ENCODE results near the gene KANK3. TPM values are rescaled to one million over a fixed set of nuclear protein-coding genes. Genes with fewer than 3 reads are reported as not detected.

The KANK3 gene
- 29.7 TPM for total RNA-seq

GRCh38 chr19:8342684-8343482, at the start of gene KANK3:
Gene KANK3, minus strand, starts transcription at chr19:8343262. Its CDS starts 5,434 bp downstream, at chr19:8337828.

GRCh38 chr19:8389891-8390616, 47.0 kb upstream of the KANK3 start, which contains the start of gene RAB11B:
Gene RAB11B, plus strand, starts transcription at chr19:8390360. Its CDS starts 57 bp downstream, at chr19:8390417.

DNA sequence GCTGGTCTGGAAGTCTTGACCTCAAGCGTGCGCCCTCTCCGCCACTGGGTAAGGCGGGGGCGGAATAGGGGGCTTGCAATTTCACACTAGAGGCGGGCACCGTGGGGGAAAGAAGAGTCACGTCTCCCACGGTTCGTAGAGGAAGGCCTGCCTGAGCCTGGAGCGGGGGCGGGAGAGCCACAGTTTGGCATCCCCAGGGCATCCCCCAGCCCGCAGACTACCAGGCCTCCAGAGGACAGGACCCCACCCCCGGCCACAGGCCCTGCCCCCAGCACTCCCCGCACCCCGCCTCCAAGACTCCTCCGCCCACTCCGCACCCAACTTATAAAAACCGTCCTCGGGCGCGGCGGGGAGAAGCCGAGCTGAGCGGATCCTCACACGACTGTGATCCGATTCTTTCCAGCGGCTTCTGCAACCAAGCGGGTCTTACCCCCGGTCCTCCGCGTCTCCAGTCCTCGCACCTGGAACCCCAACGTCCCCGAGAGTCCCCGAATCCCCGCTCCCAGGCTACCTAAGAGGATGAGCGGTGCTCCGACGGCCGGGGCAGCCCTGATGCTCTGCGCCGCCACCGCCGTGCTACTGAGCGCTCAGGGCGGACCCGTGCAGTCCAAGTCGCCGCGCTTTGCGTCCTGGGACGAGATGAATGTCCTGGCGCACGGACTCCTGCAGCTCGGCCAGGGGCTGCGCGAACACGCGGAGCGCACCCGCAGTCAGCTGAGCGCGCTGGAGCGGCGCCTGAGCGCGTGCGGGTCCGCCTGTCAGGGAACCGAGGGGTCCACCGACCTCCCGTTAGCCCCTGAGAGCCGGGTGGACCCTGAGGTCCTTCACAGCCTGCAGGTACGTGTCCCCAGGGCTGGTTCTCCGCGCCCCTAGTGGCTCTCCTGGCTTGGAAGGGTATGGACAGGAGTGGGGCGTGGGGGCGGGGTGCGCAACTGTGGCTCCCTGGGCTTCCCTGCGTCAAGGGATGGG, 21.0 kb upstream of the KANK3 start, which contains the start of gene ANGPTL4:
Gene ANGPTL4, plus strand, starts transcription at position 353 of the 969 bp plus-strand sequence. Its CDS starts 167 bp downstream, at position 520.

DNA sequence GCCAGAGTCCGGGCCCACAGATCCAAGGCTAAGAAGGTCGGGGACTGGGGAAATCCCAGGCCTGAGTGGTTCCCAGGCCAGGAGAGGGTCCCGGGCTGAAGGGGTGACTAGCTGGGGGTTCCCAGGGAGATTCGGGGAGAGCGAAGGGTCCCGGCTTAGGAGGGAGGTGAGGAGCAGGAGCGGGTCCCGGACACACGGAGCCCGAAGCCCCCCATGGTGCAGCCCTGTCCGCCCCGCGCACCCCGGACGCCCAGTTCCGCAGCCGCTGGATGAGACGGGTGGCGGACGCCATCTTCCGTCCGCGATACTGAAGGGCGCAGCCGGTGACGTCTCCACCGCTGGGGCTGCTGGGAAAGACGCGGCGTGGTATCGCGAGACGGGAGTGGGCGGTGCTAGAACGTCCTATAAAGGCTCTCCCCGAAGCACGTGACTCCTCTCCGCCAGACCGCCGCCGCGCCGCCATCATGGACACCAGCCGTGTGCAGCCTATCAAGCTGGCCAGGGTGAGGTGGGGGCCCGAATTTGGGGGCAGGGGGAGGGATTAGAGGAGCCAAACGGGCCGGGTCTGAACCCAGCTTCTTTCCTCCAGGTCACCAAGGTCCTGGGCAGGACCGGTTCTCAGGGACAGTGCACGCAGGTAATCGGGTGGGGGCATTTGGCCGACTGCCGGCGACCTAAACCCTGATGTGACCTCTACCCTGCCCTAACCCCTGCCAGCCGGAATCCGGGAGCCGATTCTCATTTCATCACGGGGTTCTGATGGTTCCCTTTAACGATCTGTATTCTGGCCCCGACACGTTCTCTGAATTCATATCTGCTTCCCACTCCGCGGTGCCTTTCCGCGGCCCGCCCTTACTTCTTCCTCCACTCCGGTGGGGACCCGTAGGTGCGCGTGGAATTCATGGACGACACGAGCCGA, 21.7 kb downstream of the KANK3 start, which contains the start of the genes NDUFA7 and RPS28:
Gene NDUFA7, minus strand, starts transcription at position 309 of the 919 bp plus-strand sequence. Its CDS starts 17 bp downstream, at position 292.
Gene RPS28, plus strand, starts transcription at position 430 of the 919 bp plus-strand sequence. Its CDS starts 35 bp downstream, at position 465.

DNA sequence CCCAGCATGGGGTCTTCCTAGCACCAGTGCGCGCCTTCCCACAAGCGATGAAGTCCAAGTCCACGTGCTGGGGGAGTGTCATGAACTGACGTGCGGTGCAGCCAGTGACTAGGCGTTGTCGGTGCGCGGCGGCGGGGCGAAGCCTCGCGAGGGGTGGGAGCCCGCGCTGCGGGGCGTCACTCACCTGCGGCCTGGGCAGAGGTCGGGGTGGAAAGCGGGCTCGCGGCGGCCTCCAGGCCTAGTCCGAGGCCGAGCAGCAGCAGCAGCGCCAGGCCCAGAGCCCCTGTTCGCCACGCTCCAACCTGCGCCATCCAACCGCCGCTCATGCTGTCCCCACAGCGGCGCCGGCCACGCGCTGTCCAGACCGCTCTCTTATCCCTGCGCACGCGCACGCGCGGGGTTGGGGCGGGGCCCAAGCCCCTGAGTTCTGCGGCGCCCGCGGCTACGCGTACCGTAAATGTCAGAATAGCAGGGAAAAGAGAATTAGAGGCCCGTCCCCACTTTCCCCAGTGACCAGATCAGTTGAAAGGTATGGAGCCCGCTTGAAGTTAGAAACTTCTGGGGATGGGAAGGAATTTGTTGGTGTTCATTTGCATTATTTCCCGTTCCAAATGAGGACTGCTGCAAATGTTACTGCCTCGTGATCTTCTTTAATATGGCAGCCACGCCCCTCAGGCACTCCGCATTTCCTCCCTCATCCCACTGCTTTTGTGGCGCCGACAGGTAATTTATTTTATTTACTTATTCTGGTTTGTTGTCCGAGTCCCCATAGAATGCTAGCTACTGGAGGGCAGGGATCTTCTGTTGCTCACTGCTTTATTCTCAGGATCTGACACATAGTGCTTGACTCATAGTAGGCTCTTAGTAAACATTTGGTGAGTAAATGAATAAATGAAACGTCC, 34.8 kb downstream of the KANK3 start, which contains the start of gene CD320:
Gene CD320, minus strand, starts transcription at position 394 of the 902 bp plus-strand sequence. Its CDS starts 68 bp downstream, at position 326.

Small RNA genes lying within 50 kb of the gene (small RNA-seq; reads per million reads assigned to genes)
- gene MIR4999 (ENCODE audit: low replicate concordance), result not detected

Other genes starting within 250 kb of the KANK3 start
- 27.3 TPM for gene FBN3, start 193.7 kb downstream of the KANK3 start, total RNA-seq
- gene CERS4, start 133.9 kb downstream of the KANK3 start, total RNA-seq, result 40.9 TPM
- 25.7 TPM for gene CD320, start 34.9 kb downstream of the KANK3 start, total RNA-seq
- 31.6 TPM for gene NDUFA7, start 21.9 kb downstream of the KANK3 start, total RNA-seq
- gene RPS28, start 21.8 kb downstream of the KANK3 start, total RNA-seq, result 847 TPM
- gene ANGPTL4, start 20.9 kb upstream of the KANK3 start, total RNA-seq, result 5.0 TPM
- gene RAB11B, start 47.1 kb upstream of the KANK3 start, total RNA-seq, result 224 TPM
- 34.8 TPM for gene MARCHF2, start 70.0 kb upstream of the KANK3 start, total RNA-seq
- gene HNRNPM, start 101.7 kb upstream of the KANK3 start, total RNA-seq, result 160 TPM
- gene PRAM1, start 159.4 kb upstream of the KANK3 start, total RNA-seq, result 6.7 TPM
- 20.1 TPM for gene ZNF414, start 170.9 kb upstream of the KANK3 start, total RNA-seq
- gene MYO1F, start 234.2 kb upstream of the KANK3 start, total RNA-seq, result 20.0 TPM

Measured in metanephros (tissue), 2 donors.